GM15510 (cell line): Measurements from ENCODE around the gene DAAM1.

Experiments
- POLR2A ChIP-seq: IDR thresholded peaks from 3 replicates; pipeline ENCODE4 v1.6.1; 2011; ENCODE audit warnings: borderline replicate concordance; ENCODE audit not compliant: insufficient read length; ENCODE audit errors: extremely low read depth

DAAM1 gene

DNA sequence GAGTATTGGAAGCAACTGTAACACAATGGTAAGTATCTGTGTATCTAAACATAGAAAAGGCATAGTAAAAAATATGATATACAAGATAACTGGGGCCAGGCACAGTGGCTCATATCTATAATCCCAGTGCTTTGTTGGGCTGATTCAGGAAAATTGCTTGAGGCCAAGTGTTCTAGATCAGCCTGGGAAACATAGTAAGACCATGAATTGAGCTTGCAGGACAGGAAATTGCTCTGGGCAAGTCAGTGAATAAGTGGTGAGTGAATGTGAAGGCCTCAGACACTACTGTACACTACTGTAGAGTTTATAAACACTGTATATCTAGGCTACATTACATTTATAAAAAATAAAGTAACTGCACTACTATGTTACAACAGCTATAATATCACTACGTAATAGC, 201.5 kb downstream of the DAAM1 start:
- no peak for TF ChIP-seq POLR2A

DNA sequence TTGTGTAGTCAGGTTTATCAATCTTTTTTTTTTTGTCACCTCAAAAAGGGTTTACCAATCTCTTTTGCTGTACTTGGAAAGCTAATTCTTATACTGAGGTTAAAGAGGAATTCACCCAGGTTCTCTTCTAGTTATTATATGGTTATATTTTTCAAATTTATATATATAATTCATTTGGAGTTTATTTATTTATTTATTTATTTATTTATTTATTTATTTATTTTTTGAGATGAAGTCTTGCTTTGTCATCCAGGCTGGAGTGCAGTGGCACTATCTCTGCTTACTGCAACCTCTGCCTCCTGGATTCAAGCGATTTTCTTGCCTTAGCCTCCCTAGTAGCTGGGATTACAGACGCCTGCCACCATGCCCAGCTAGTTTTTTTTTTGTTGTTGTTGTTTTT, 202.9 kb downstream of the DAAM1 start:
- no peak for TF ChIP-seq POLR2A

DNA sequence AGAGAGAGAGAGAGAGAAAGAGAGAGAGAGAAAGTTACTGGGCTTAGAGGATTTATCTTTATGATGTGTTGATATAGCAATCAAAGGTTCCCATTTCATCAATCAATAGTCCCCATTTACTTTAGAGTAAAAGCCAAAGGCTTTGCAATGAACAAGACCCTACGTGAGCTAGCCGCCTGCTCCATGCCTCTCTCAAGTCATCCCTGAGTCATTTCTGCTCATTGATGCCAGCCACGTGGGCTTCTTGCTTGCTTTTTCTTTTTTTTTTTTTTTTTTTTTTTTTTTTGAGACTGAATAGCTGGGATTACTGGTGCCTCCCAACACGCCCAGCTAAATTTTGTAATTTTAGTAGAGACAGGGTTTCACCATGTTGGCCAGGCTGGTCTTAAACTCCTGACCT, 205.8 kb downstream of the DAAM1 start:
- no peak for TF ChIP-seq POLR2A

DNA sequence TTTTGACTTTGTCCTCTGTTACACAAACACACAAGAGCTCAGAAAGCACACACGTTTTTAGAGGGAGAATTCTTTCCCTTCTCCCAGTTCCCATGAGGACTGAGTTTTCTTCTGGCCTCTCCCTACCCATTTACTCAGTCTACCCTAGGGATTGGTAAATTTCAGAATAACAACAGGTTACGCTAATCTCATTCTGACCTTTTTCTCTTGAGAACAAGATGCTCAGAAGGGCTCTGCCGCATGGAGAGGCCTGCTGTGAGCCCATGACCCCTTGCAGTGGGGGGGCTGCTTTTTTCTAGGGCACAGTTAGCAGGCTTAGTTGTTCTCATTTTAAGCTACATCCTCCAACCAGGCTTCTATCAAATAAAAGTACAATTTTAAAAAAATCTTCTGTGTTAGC, 207.2 kb downstream of the DAAM1 start:
- TF ChIP-seq POLR2A = no peak

DNA sequence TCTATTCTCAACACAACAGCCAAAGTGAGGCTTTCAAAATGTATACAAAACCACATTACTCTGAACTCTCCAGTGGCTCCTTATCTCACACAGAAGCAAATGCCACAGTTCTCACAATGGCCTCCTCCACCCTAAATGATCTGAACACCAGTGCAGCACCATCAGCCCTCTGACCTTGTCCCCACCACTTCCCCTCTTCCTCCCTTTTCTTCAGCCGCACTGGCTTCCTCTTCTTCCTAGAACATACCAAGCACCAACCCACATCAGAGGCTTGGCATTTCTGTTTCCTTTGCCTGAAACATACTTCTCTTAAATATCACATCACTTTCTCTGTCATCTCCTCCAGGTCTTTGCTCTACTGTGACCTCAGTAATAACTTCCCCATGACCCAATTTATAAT, 210.4 kb downstream of the DAAM1 start:
- no peak for TF ChIP-seq POLR2A

DNA sequence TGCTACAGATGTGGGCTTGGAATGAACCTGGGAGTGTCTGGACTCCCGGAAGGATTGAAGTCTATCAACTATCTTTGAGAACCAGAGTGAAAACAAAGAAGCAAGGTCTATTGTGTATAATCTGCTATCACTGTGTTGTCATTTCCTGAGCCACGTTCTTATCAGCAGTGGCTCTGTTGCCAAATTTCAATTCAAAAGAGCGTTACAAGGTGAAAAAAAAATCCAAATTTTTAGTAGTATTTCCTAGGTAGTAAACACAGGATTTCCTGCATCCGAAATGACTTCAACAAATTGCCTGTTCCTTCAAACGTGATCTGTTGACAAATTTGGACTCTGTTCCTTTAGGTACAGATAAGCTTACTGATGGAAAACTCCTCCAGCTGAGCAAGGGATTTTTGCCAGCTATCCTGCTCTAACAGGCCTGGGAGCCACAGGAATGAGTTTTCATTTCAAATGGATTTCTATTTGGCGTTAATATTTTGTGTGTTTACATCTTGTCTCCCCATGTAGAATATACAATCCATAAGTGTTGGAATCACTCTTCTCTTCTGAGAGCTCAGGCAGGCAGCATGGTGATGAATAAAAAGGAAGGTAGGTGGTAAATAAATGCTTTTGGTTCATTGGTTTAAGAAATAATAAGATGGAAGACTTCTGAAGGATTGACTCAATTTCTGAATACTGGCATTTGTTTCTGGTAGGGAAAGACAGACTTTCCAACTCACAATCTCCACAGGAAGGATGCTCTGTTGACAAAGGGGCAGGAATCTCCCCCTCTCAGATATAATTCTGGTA, 218.2 kb downstream of the DAAM1 start:
- TF ChIP-seq POLR2A = no peak

DNA sequence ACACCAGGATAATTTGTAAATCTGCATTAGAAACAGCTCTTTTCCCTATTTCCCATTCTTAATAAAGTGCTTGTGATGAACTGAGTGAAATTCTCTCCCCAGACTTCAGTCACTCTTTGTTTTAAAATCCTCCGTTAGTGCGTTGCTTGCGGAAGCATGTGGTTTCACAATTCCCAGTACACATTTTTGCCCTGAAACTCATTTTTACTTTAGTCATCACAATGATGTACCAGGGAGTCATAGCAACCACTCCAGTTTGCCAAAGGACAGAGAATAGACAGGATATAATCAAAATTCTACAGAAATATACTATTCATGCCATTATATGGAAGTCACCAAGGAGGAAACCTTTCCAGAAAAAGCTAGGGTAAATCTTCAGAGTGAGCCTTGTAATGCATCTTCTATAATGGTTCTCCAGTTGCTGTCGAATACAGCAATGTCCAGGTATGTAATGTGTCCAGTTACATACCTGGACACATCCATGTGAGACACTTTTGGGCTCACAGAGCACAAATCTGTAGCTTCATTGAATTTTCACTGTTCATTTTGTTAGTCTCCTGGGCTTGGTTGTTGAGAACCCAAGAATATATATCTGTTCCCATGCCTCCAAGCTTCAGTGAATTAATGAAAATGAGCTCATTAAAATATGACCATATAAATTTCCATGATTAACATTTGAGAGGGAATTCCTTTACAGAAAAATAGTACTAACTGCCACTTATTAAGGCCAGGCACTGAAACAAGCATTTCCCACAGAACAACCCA, 219.0 kb downstream of the DAAM1 start:
- TF ChIP-seq POLR2A = no peak

DNA sequence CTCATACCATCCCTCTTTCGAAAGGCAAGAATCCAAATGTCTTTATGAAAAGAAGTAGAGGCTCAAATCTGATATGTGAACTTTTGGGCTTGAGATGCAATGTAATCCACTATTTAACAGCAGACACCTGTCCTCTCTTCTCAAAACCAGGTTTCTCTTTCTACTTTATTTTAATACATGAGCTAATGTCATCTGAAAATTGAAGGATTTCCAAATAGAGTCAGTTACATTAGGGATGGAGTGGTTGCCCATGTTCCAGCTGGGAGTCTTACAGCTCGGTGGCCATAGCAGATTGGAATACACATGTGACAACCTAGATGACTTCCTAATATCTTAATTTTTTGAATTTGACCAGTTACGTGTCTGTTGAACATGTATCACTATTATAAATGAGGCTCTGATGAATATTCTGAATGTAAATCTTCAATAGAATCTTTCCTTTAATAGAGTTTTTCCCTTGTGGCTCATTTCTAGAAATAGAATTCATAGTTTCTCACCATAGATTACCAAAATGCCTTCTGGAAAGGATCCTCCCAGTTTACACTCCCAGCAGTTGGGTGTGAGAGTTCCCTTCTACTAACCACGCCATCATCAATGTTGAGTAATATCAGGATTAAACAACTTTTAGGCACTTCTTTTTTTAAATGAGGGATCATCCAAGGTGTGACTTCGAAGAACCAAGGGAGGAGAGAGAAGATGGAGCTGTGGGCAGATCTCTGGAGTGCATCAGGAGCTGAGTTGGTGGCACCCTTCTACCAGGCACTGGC, 227.6 kb downstream of the DAAM1 start:
- TF ChIP-seq POLR2A = no peak

DNA sequence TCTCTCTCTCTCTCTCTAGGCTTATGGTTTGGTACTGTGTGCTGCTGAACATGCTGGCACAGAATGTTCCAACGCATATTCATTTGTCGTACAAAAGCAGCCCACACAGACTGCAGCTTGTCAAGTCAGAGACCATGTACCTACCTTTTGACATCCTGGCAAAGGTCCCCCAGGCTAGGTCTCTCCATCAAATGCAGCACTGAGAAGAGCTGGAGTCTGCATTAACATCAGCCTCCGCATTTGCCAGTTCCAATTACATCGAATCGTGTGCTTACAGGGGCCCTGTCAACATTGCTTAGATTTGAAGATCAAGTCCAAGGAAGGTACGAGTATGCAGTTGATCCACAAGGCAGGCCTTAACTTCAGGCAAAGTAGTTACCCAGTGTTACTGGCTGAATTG, 228.8 kb downstream of the DAAM1 start:
- no peak for TF ChIP-seq POLR2A

DNA sequence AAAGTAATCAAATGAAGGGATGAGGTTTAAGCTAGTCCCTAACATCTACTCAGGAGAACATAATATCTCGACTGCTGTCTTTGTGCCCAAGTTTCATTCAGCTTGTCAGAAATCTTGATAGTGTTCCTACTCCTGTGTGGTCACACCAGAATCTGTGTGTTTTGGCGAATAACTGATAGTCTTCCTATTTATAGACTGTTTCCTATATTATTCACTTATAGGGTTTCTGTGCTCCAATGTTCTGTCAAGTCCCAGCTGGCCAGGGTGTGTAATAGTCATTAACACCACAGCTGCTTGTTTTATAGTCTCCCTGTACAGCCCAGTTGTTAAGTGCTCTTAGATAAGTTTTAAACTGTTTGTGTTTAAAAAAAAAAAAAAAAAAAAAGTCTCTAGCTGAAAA, 230.8 kb downstream of the DAAM1 start:
- TF ChIP-seq POLR2A = no peak
